IPS-18a (cell line): ENCODE results near the gene FCN1.

Source experiments
- H3K27ac ChIP-seq: one replicate; pipeline ENCODE4 v1.5.1; 2013; ENCODE audit warnings: low read length
- H3K27me3 ChIP-seq: one replicate; pipeline ENCODE4 v1.6.1; 2013; ENCODE audit warnings: mild to moderate bottlenecking, low read length; ENCODE audit not compliant: control insufficient read depth, insufficient read depth
- H3K36me3 ChIP-seq: one replicate; pipeline ENCODE4 v1.6.1; 2013; ENCODE audit warnings: low read depth, low read length; ENCODE audit not compliant: control insufficient read depth
- H3K4me1 ChIP-seq: one replicate; pipeline ENCODE4 v1.6.1; 2013; ENCODE audit warnings: low read depth, low read length; ENCODE audit not compliant: control insufficient read depth
- H3K4me3 ChIP-seq: one replicate; pipeline ENCODE4 v1.5.1; 2013; ENCODE audit warnings: low read length
- H3K9ac ChIP-seq: one replicate; pipeline ENCODE4 v1.6.1; 2013; ENCODE audit warnings: mild to moderate bottlenecking, low read length, moderate library complexity
- H3K9me3 ChIP-seq: one replicate; pipeline ENCODE4 v1.6.1; 2013; ENCODE audit warnings: low read depth, low read length; ENCODE audit not compliant: control insufficient read depth

Gene FCN1

DNA sequence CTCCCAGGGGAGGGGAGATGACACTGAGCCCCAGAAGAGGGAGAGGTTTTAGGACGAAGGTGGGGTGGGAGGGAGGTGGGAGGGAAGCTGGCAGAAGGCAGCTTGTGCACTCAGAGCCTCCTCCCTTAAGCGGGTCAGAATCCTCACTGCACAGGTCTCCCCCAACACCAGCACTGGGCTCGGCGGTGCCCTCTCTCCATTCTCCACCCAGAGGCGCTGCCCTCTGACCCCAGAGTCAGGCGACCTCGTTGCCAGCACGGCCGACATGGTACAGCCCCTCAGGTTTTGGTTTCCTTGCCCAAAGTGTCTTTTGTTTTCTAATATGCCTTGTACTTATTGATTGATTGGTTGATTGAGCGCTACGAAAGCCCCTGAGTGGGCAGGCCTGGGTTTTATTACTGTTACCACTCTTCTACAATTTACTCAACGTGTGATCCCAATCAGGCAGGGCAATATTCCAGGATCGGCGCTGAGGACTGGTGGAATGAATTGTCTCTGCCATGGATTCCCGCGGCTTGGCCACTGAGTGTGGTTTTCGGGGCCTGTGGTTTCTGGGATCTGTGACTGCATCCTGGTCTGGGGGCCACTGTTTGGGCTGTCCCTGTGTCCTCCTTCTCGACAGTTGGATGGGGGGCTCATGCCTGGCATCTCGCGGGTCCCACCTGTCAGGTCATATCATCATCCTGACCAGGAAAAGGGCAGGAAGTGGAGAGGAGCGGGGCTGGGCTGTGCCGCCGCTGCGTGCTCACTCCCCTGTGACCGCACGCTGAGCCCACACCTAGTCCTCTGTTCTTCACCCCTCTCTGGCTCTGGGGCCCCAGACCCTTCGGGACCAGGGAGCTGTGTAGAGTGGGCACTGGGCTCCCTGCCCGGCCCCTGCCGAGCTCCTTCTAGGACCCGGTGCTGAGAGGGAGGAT lies 46.7 kb downstream of the FCN1 start:
- no peak overlapping the region for H3K4me3 ChIP-seq
- H3K9me3 ChIP-seq, result no peaks in the 10 kb centered on the region
- H3K4me1 ChIP-seq, result no peaks in the 10 kb centered on the region
- H3K36me3 ChIP-seq, result no peaks in the 10 kb centered on the region
- H3K27me3 ChIP-seq, result no peaks in the 10 kb centered on the region
- H3K9ac ChIP-seq, result no peak overlapping the region
- H3K27ac ChIP-seq, result no peak overlapping the region

- Histone ChIP-seq H3K9ac (no peak overlapping the region), H3K27me3 (no peaks in the 10 kb centered on the region), H3K36me3 (no peaks in the 10 kb centered on the region), H3K9me3 (no peaks in the 10 kb centered on the region), H3K27ac (no peak overlapping the region), H3K4me3 (no peak overlapping the region), H3K4me1 (no peaks in the 10 kb centered on the region)
Measured at GRCh38 chr9:134870301-134870694, 47.4 kb downstream of the FCN1 start.

GRCh38 chr9:134869554-134870300 lies 48.0 kb downstream of the FCN1 start:
- Histone ChIP-seq H3K4me3 (no peak overlapping the region), H3K36me3 (no peaks in the 10 kb centered on the region), H3K27me3 (no peaks in the 10 kb centered on the region), H3K9ac (no peak overlapping the region), H3K9me3 (no peaks in the 10 kb centered on the region), H3K4me1 (no peaks in the 10 kb centered on the region), H3K27ac (no peak overlapping the region)

DNA sequence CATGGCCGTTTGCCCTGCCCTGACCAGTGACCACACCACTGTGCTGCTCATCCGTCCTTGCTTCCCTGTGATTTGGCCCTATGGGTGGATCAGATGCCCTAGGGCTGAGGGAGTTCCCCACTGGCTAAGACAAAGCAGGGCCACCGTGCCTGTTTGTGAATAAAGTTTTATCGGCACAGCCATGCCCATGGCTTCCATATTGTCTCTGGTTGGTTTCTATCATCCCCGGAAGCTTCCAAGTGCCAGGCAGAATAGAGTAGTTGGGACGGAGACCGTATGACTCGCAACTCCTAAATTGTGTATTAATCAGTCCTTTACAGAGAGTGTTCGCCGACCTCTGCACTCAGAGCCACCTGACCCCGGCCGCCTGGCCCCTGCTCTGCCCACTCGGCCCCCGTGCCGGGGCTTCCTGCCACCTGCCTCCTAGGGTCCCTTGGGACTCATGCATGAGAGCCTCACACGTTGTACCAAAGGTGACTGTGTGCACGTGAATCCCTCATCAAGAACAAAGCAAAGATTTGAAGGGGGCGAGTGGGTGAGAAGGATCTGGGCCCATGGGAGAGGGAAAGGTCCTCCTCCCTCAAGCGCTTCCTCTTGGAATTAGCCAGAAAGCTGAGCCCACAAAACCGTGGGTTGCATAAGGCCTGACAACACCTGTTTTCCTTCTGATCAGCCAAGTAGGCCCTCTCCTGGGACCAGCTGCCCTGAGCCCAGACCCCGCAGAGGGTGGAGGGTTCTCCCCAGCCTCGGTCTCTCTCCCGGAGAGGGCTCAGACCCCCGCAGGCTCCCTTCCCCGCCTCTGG lies 48.8 kb downstream of the FCN1 start:
- no peaks in the 10 kb centered on the region for H3K9me3 ChIP-seq
- H3K27ac ChIP-seq, result no peak overlapping the region

GRCh38 chr9:134867917-134868750 lies 49.6 kb downstream of the FCN1 start:
- Histone ChIP-seq H3K4me3 (no peak overlapping the region), H3K4me1 (no peaks in the 10 kb centered on the region), H3K27ac (no peak overlapping the region), H3K9me3 (no peaks in the 10 kb centered on the region), H3K36me3 (no peaks in the 10 kb centered on the region), H3K9ac (no peak overlapping the region), H3K27me3 (no peaks in the 10 kb centered on the region)

More for the DNA sequence above, 48.8 kb downstream of the FCN1 start:
- no peak overlapping the region for H3K9ac ChIP-seq
- no peaks in the 10 kb centered on the region for H3K27me3 ChIP-seq
- H3K4me3 ChIP-seq, result no peak overlapping the region
- H3K4me1 ChIP-seq, result no peaks in the 10 kb centered on the region
- H3K36me3 ChIP-seq, result no peaks in the 10 kb centered on the region

DNA sequence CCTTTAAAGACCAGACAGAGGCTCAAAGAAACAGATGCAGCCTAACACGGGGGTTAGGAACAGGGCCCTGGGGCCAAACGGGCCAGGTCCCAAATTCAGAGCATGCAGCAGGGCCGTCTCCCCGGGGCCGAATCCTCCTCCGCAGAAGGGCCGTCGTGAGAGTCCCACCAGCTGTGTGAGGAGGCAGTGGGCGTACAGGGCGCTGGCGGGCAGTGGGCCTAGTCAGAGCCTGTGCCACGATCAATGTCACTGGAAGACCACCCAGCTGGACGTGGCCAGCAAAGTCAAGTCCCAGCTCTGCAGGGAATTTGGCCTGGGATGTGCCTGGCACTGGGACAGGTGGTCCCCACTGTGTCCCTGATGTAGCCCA lies 52.9 kb downstream of the FCN1 start:
- no peaks in the 10 kb centered on the region for H3K36me3 ChIP-seq
- H3K27me3 ChIP-seq, result no peaks in the 10 kb centered on the region
- no peaks in the 10 kb centered on the region for H3K9me3 ChIP-seq
- H3K4me3 ChIP-seq, result no peak overlapping the region
- no peak overlapping the region for H3K9ac ChIP-seq
- H3K4me1 ChIP-seq, result no peaks in the 10 kb centered on the region
- H3K27ac ChIP-seq, result no peak overlapping the region

DNA sequence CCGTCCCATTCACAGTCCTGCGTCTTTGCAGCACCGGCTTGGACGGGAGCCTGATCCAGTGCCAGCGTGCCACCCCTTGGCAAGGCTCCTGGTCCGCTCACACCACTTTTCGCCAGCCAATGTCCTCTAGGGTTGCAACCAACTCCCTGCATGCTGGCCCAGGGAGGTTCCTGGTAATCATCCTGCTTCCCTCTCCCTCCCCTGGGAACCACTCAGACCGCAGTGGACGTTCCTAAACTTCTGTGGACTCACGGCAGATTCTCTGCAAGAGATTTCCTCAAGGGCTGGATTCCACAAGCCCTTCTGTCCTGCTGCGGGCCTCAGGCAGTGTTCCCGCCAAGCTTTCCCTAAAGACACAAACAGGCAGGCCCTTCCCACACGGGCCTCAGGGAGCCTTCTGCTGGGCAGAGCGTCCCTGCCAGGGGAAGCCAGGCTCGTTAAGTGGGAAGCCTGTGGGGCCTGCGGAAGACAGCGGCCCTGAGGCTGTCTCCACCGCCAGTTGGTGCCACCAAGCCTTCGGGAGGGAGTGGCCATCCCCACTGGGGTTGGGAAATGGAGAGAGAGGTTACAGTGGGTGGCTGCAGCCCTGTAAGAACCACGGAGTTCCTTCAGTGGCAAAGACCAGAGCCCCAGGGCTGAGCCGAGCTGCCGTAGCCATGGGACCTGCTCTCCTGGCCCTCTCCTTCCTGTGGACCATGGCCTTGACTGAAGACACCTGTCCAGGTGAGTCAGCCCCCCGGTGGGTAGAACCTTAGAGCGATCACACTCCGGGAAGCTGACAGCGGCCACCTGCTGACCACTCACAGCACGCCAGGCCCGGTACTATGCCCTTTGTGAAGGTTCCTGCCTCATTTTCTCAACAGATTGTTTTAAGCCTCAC lies 53.5 kb downstream of the FCN1 start:
- H3K27ac ChIP-seq, result no peak overlapping the region
- H3K27me3 ChIP-seq, result no peaks in the 10 kb centered on the region
- no peaks in the 10 kb centered on the region for H3K36me3 ChIP-seq
- no peaks in the 10 kb centered on the region for H3K9me3 ChIP-seq
- no peaks in the 10 kb centered on the region for H3K4me1 ChIP-seq
- H3K9ac ChIP-seq, result no peak overlapping the region
- no peak overlapping the region for H3K4me3 ChIP-seq

- H3K36me3 ChIP-seq, result no peaks in the 10 kb centered on the region
Measured at GRCh38 chr9:134863306-134863902, 54.3 kb downstream of the FCN1 start.

DNA sequence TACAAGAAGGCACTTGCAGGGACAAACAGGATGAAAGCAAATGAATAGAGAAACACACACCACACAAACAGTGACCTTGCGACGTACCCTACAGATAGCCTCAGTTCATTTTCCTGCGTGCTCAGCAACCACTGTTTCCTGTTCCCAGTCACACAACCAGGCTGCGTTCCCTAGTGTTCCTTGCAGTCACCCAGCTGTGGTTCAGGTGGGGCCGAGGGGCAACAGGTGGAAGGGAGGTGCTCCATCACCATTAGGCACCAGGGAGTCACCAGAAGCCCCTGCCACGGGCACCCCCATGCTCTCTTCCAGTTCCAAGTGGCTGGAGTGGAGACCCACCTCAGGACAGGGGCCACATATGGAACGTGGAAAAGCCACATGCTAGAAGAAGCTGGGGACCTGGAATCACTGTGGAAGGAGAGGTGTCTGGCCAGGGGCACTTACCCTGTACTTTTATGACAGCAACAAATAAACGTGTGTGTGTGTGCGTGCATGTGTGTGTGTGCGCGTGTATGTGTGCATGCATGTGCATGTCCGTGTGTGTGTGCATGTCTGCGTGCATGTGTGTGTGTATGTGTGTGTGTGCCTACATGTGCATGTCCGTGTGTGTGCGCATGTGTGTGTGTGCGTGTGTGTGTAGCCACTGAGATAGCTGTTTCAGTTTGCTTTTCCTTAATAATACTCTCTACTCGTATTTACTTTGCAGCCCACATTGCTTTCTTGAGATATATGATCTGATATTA lies 55.9 kb downstream of the FCN1 start:
- Histone ChIP-seq H3K27me3 (no peaks in the 10 kb centered on the region), H3K27ac (no peak overlapping the region), H3K4me1 (no peaks in the 10 kb centered on the region), H3K9ac (no peak overlapping the region), H3K36me3 (no peaks in the 10 kb centered on the region), H3K9me3 (no peaks in the 10 kb centered on the region), H3K4me3 (no peak overlapping the region)

More at GRCh38 chr9:134863306-134863902, 54.3 kb downstream of the FCN1 start:
- H3K9me3 ChIP-seq, result no peaks in the 10 kb centered on the region
- H3K27ac ChIP-seq, result no peak overlapping the region
- H3K4me3 ChIP-seq, result no peak overlapping the region
- no peaks in the 10 kb centered on the region for H3K27me3 ChIP-seq
- no peak overlapping the region for H3K9ac ChIP-seq
- no peaks in the 10 kb centered on the region for H3K4me1 ChIP-seq
